Measurements from ENCODE around the gene ACAD8.
"Not testable (repeated sequence)": the region's sequence is repeated elsewhere in the genome, so short reads cannot be mapped to it uniquely, and the experiment has no call there.

DNA sequence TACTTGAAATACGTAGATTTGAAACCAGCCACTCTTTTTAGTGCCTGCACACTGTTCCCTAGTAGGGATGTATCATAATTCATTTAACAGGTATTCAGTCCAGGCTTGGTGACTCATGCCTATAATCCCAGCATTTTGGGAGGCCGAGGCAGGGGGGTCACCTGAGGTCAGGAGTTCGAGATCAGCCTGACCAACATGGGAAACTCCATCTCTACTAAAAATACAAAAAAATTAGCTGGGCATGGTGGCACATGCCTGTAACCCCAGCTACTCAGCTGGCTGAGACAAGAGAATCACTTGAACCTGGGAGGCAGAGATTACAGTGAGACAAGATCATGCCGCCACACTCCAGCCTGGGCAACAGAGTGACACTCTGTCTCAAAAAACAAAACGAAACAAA lies 31.0 kb downstream of the ACAD8 start:
- TF ChIP-seq POLR2A, POLR2AphosphoS5 (IDR thresholded peaks at IDR 0.05): not testable (repeated sequence)

Measured in suprapubic skin (tissue), 4 donors.